Ascending aorta (tissue), 1 donor: ENCODE results near the gene OR4K15. TPM values are rescaled to one million over a fixed set of nuclear protein-coding genes. Genes with fewer than 3 reads are reported as not detected.

ENCODE experiments used
- total RNA-seq: library from RNA; depleted of rRNA; stranded (reverse); fragments of >200 nt; gene quantifications from one replicate; pipeline ENCODE4 v1.1.0, GENCODE V29; 2016

The OR4K15 gene
- total RNA-seq, 1 donor from 2014 or later, result not detected

Other genes with a start within 250 kb of the OR4K15 start
- gene OR4Q3, start 232.0 kb upstream of the OR4K15 start, total RNA-seq, result not detected
- gene OR4M1, start 202.1 kb upstream of the OR4K15 start, total RNA-seq, result not detected
- gene OR4N2, start 171.8 kb upstream of the OR4K15 start, total RNA-seq, result not detected
- gene OR4K2, start 100.4 kb upstream of the OR4K15 start, total RNA-seq, result not detected
- gene OR4K5, start 55.0 kb upstream of the OR4K15 start, total RNA-seq, result not detected
- not detected for gene OR4K1, start 44.7 kb upstream of the OR4K15 start, total RNA-seq
- gene OR4Q2, start 26.6 kb downstream of the OR4K15 start, total RNA-seq, result not detected
- gene OR4K14, start 43.7 kb downstream of the OR4K15 start, total RNA-seq, result not detected
- gene OR4K13, start 60.4 kb downstream of the OR4K15 start, total RNA-seq, result not detected
- gene OR4L1, start 84.5 kb downstream of the OR4K15 start, total RNA-seq, result not detected
- not detected for gene OR4K17, start 135.1 kb downstream of the OR4K15 start, total RNA-seq
- not detected for gene OR4N5, start 163.2 kb downstream of the OR4K15 start, total RNA-seq
- not detected for gene OR11G2, start 215.3 kb downstream of the OR4K15 start, total RNA-seq
- not detected for gene OR11H6, start 248.1 kb downstream of the OR4K15 start, total RNA-seq